ENCODE data around the gene C19orf12.

DNA sequence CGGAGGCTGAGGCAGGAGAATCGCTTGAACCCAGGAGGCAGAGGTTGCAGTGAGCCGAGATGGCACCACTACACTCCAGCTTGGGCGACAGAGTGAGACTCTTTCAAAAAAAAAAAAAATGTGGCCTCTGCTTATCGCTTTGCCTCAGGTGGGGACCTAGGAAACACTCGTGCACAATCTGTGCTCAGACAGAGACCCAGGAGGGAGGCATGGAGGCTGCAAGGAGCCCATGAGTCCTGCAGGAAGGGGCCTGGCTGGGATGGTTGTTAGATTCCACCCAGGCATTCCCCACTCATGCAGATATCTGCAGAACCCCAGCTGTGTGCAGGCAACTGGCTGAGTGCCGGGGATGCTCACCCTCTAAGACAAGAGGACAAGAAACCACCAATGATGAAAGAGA lies 43.8 kb upstream of the C19orf12 start:
- TF ChIP-seq, protein P1, sequence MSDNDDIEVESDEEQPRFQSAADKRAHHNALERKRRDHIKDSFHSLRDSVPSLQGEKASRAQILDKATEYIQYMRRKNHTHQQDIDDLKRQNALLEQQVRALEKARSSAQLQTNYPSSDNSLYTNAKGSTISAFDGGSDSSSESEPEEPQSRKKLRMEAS (IDR thresholded peaks at IDR 0.05), result no peak
- no peak for TF ChIP-seq RAD21 (IDR thresholded peaks at IDR 0.05; ENCODE audit: low read depth)
- no peak for TF ChIP-seq EP300 (IDR thresholded peaks at IDR 0.05; ENCODE audit: borderline replicate concordance)
- TF ChIP-seq TEAD4 (IDR thresholded peaks at IDR 0.05), result no peak
- TF ChIP-seq USF1 (IDR thresholded peaks at IDR 0.05), result no peak
- no peak for TF ChIP-seq CREB1 (IDR thresholded peaks at IDR 0.05; ENCODE audit: low read depth)

Measured in Ishikawa (cell line).